ENCODE measurements around the gene EPHB3. TPM values are rescaled to one million over a fixed set of nuclear protein-coding genes. Genes with fewer than 3 reads are reported as not detected.

EPHB3 gene
- total and polyA plus RNA-seq, 9 donors: 36.2 to 62.1 (median 47.4) TPM

GRCh38 chr3:184553385-184553784 is 8.2 kb upstream of the EPHB3 start:
- no peak for DNase-seq
- peaks cover 4% of the 10 kb centered on the region for H3K4me1 ChIP-seq (ENCODE audit: control insufficient read depth, insufficient read depth, low read length)
- peaks cover 5% of the 10 kb centered on the region for H3K27me3 ChIP-seq (ENCODE audit: control insufficient read depth, insufficient read depth, low read length)
- no peaks in the 10 kb centered on the region for H3K9me3 ChIP-seq (replicated peaks; ENCODE audit: control insufficient read depth, low read depth, low read length)
- no peaks in the 10 kb centered on the region for H3K36me3 ChIP-seq (ENCODE audit: control insufficient read depth, insufficient read depth, low read length)
- H3K27ac ChIP-seq (ENCODE audit: low read length): no peak overlapping the region
- H3K4me3 ChIP-seq (ENCODE audit: low read length): no peak overlapping the region
- WGBS (ENCODE audit: insufficient coverage): 80% methylated on average over 1 of the region's 4 CpGs

- Histone ChIP-seq H3K27me3 (ENCODE audit: control insufficient read depth, insufficient read depth, low read length) (peaks cover 5% of the 10 kb centered on the region), H3K27ac (ENCODE audit: low read length) (no peak overlapping the region), H3K4me3 (ENCODE audit: low read length) (no peak overlapping the region), H3K36me3 (ENCODE audit: control insufficient read depth, insufficient read depth, low read length) (no peaks in the 10 kb centered on the region), H3K9me3 (replicated peaks; ENCODE audit: control insufficient read depth, low read depth, low read length) (no peaks in the 10 kb centered on the region), H3K4me1 (ENCODE audit: control insufficient read depth, insufficient read depth, low read length) (peaks cover 4% of the 10 kb centered on the region)
- DNase-seq: no peak
- no CpG with 5 or more reads among the region's 5 CpGs for WGBS (ENCODE audit: insufficient coverage)
Observed at GRCh38 chr3:184554461-184554860, 7.1 kb upstream of the EPHB3 start.

GRCh38 chr3:184556582-184557347 is 4.8 kb upstream of the EPHB3 start:
- Histone ChIP-seq H3K27ac (ENCODE audit: low read length) (no peak overlapping the region), H3K36me3 (ENCODE audit: control insufficient read depth, insufficient read depth, low read length) (no peaks in the 10 kb centered on the region), H3K9me3 (replicated peaks; ENCODE audit: control insufficient read depth, low read depth, low read length) (no peaks in the 10 kb centered on the region), H3K4me3 (ENCODE audit: low read length) (no peak overlapping the region), H3K4me1 (ENCODE audit: control insufficient read depth, insufficient read depth, low read length) (peaks cover 10% of the 10 kb centered on the region), H3K27me3 (ENCODE audit: control insufficient read depth, insufficient read depth, low read length) (peaks cover 8% of the 10 kb centered on the region)
- 71% methylated on average over 4 of the region's 15 CpGs for WGBS (ENCODE audit: insufficient coverage)
- no peak for DNase-seq

GRCh38 chr3:184557348-184557950 is 4.1 kb upstream of the EPHB3 start:
- H3K27me3 ChIP-seq (ENCODE audit: control insufficient read depth, insufficient read depth, low read length): peaks cover 10% of the 10 kb centered on the region
- peaks cover 10% of the 10 kb centered on the region for H3K4me1 ChIP-seq (ENCODE audit: control insufficient read depth, insufficient read depth, low read length)
- WGBS (ENCODE audit: insufficient coverage): 89% methylated on average over 4 of the region's 7 CpGs
- no peak overlapping the region for H3K4me3 ChIP-seq (ENCODE audit: low read length)
- H3K9me3 ChIP-seq (replicated peaks; ENCODE audit: control insufficient read depth, low read depth, low read length): no peaks in the 10 kb centered on the region
- DNase-seq: no peak
- no peak overlapping the region for H3K27ac ChIP-seq (ENCODE audit: low read length)
- H3K36me3 ChIP-seq (ENCODE audit: control insufficient read depth, insufficient read depth, low read length): no peaks in the 10 kb centered on the region

- WGBS (ENCODE audit: insufficient coverage): 53% methylated on average over 6 of the region's 6 CpGs
- DNase-seq: no peak
- Histone ChIP-seq H3K4me3 (ENCODE audit: low read length) (no peak overlapping the region), H3K9me3 (replicated peaks; ENCODE audit: control insufficient read depth, low read depth, low read length) (no peaks in the 10 kb centered on the region), H3K27me3 (ENCODE audit: control insufficient read depth, insufficient read depth, low read length) (peaks cover 10% of the 10 kb centered on the region), H3K4me1 (ENCODE audit: control insufficient read depth, insufficient read depth, low read length) (peaks cover 14% of the 10 kb centered on the region), H3K36me3 (ENCODE audit: control insufficient read depth, insufficient read depth, low read length) (no peaks in the 10 kb centered on the region), H3K27ac (ENCODE audit: low read length) (no peak overlapping the region)
Observed at GRCh38 chr3:184558726-184559125, 2.9 kb upstream of the EPHB3 start.

- 67% methylated on average over 10 of the region's 11 CpGs for WGBS (ENCODE audit: insufficient coverage)
- peaks cover 20% of the 10 kb centered on the region for H3K4me1 ChIP-seq (ENCODE audit: control insufficient read depth, insufficient read depth, low read length)
- no peak overlapping the region for H3K4me3 ChIP-seq (ENCODE audit: low read length)
- DNase-seq: no peak
- no peak overlapping the region for H3K27ac ChIP-seq (ENCODE audit: low read length)
- no peaks in the 10 kb centered on the region for H3K9me3 ChIP-seq (replicated peaks; ENCODE audit: control insufficient read depth, low read depth, low read length)
- H3K27me3 ChIP-seq (ENCODE audit: control insufficient read depth, insufficient read depth, low read length): peaks cover 10% of the 10 kb centered on the region
- H3K36me3 ChIP-seq (ENCODE audit: control insufficient read depth, insufficient read depth, low read length): no peaks in the 10 kb centered on the region
Observed at GRCh38 chr3:184559336-184559735, 2.2 kb upstream of the EPHB3 start.

- H3K4me3 ChIP-seq (ENCODE audit: low read length): no peak overlapping the region
- WGBS (ENCODE audit: insufficient coverage): 90% methylated on average over 3 of the region's 3 CpGs
Observed at GRCh38 chr3:184560531-184560930, 1.1 kb upstream of the EPHB3 start.

GRCh38 chr3:184561913-184562877 is 610 bp downstream of the EPHB3 start:
- Histone ChIP-seq H3K4me1 (ENCODE audit: control insufficient read depth, insufficient read depth, low read length) (peaks cover 45% of the 10 kb centered on the region), H3K27ac (ENCODE audit: low read length) (peak overlapping the region; percentile 18), H3K36me3 (ENCODE audit: control insufficient read depth, insufficient read depth, low read length) (peaks cover 3% of the 10 kb centered on the region), H3K4me3 (ENCODE audit: low read length) (peak overlapping the region; percentile 94), H3K9me3 (replicated peaks; ENCODE audit: control insufficient read depth, low read depth, low read length) (no peaks in the 10 kb centered on the region), H3K27me3 (ENCODE audit: control insufficient read depth, insufficient read depth, low read length) (peaks cover 7% of the 10 kb centered on the region)
- WGBS (ENCODE audit: insufficient coverage): under 1% methylated on average over 104 of the region's 109 CpGs
- no peak for DNase-seq

More at GRCh38 chr3:184560531-184560930, 1.1 kb upstream of the EPHB3 start:
- H3K9me3 ChIP-seq (replicated peaks; ENCODE audit: control insufficient read depth, low read depth, low read length): no peaks in the 10 kb centered on the region
- H3K4me1 ChIP-seq (ENCODE audit: control insufficient read depth, insufficient read depth, low read length): peaks cover 32% of the 10 kb centered on the region
- H3K27ac ChIP-seq (ENCODE audit: low read length): no peak overlapping the region
- peaks cover 10% of the 10 kb centered on the region for H3K27me3 ChIP-seq (ENCODE audit: control insufficient read depth, insufficient read depth, low read length)
- no peak for DNase-seq
- H3K36me3 ChIP-seq (ENCODE audit: control insufficient read depth, insufficient read depth, low read length): no peaks in the 10 kb centered on the region

- Histone ChIP-seq H3K27me3 (ENCODE audit: control insufficient read depth, insufficient read depth, low read length) (peaks cover 7% of the 10 kb centered on the region), H3K9me3 (replicated peaks; ENCODE audit: control insufficient read depth, low read depth, low read length) (no peaks in the 10 kb centered on the region), H3K36me3 (ENCODE audit: control insufficient read depth, insufficient read depth, low read length) (peaks cover 3% of the 10 kb centered on the region), H3K4me3 (ENCODE audit: low read length) (peak overlapping the region; percentile 82), H3K27ac (ENCODE audit: low read length) (peak overlapping the region; percentile 18), H3K4me1 (ENCODE audit: control insufficient read depth, insufficient read depth, low read length) (peaks cover 53% of the 10 kb centered on the region)
- peak; percentile 74 for DNase-seq
- 4% methylated on average over 9 of the region's 24 CpGs for WGBS (ENCODE audit: insufficient coverage)
Observed at GRCh38 chr3:184562878-184563560, 1.4 kb downstream of the EPHB3 start.

Data from muscle of leg (tissue), 11 donors.